GM12878 (cell line): ENCODE results near the gene MPIG6B. TPM values are rescaled to one million over a fixed set of nuclear protein-coding genes. Genes with fewer than 3 reads are reported as not detected.
A peak's percentile ranks its signal among the peaks of the same experiment; 100 is the strongest.

Experiments
- ATAC-seq: fragments of 200-7000 bp; cut with Tn5 transposase; 3 replicates; pipeline ENCODE4 v1.9.1; 2020; ENCODE audit warnings: mild to moderate bottlenecking, moderate library complexity
- BruUV-seq: library from RNA; stranded (reverse); fragments of 400-500 nt; replicated peaks from 2 replicates; lab custom pipeline; 2021; lab: Mats Ljungman, UMichigan
- CTCF ChIA-PET: fragments of 300-600 bp; sonication (Branson Sonifier 250); formaldehyde crosslinking; extraction: SDS; loops from one replicate; lab custom pipeline; 2021; ENCODE audit warnings: inconsistent platforms; lab: Yijun Ruan, JAX
- POLR2A ChIA-PET: fragments of 350-600 bp; formaldehyde crosslinking; extraction: SDS; loops from one replicate; lab custom pipeline; 2021; ENCODE audit warnings: inconsistent platforms; lab: Charles Lee
- RAD21 ChIA-PET: fragments of 300-600 bp; sonication (Branson Sonifier 250); formaldehyde crosslinking; loops from one replicate; lab custom pipeline; 2023; ENCODE audit warnings: antibody characterized with exemption; ENCODE audit not compliant: unreplicated experiment; lab: Charles Lee
- SMC1A ChIA-PET: fragments of 300-600 bp; sonication (Branson Sonifier 250); formaldehyde crosslinking; loops from one replicate; lab custom pipeline; 2023; ENCODE audit not compliant: unreplicated experiment, uncharacterized antibody; lab: Charles Lee
- DNase-seq: peaks from one replicate; pipeline ENCODE4 v3.0.0-alpha.2; 2011; ENCODE audit warnings: low read depth, low spot score
- FAIRE-seq: peaks from 3 replicates; lab custom pipeline; 2011; peaks lifted over from hg19 to GRCh38; lab: Jason Lieb, UNC
- H2AFZ ChIP-seq: 2 replicates; pipeline ENCODE4 v1.6.0; 2011; ENCODE audit warnings: low read depth, low read length, control low read depth; ENCODE audit not compliant: control insufficient read depth
- H3K27ac ChIP-seq: 2 replicates; pipeline ENCODE4 v1.5.1; 2011; ENCODE audit warnings: control low read depth; ENCODE audit not compliant: control insufficient read depth, insufficient read depth
- H3K27me3 ChIP-seq, 2 experiments: replicated peaks in 1 of 2; 2 replicates each; pipeline versions ENCODE4 v1.6.0 to v1.6.1; 2011; ENCODE audit warnings: low read length in 1 of 2; ENCODE audit not compliant: control insufficient read depth in 2 of 2, insufficient read depth in 2 of 2
- H3K36me3 ChIP-seq, 2 experiments: 2 replicates each; pipeline ENCODE4 v1.5.1; 2011; ENCODE audit warnings: low read length in 1 of 2; ENCODE audit not compliant: control insufficient read depth in 2 of 2, insufficient read depth in 2 of 2
- H3K4me1 ChIP-seq: 2 replicates; pipeline ENCODE4 v1.6.1; 2011; ENCODE audit warnings: mild to moderate bottlenecking, low read length, moderate library complexity, mixed read lengths; ENCODE audit not compliant: control insufficient read depth, insufficient read depth
- H3K4me2 ChIP-seq: 2 replicates; pipeline ENCODE4 v1.6.0; 2011; ENCODE audit warnings: control low read depth; ENCODE audit not compliant: control insufficient read depth, insufficient read depth
- H3K4me3 ChIP-seq: fragments of 200-600 bp; sonication (generic); 2 replicates; pipeline ENCODE4 v1.5.1; 2016
- H3K79me2 ChIP-seq: 2 replicates; pipeline ENCODE4 v1.6.0; 2011; ENCODE audit warnings: low read length; ENCODE audit not compliant: control insufficient read depth, insufficient read depth
- H3K9ac ChIP-seq: 2 replicates; pipeline ENCODE4 v1.8.0; 2011; ENCODE audit warnings: low read length, control low read depth, mixed read lengths; ENCODE audit not compliant: control insufficient read depth, insufficient read depth
- H3K9me3 ChIP-seq: replicated peaks from 3 replicates; pipeline ENCODE4 v1.5.1; 2011; ENCODE audit warnings: mild to moderate bottlenecking, low read length; ENCODE audit not compliant: control insufficient read depth, insufficient read depth
- H4K20me1 ChIP-seq: 2 replicates; pipeline ENCODE4 v1.6.0; 2011; ENCODE audit not compliant: control insufficient read depth, insufficient read depth
- BCL11A ChIP-seq: IDR thresholded peaks from 2 replicates; pipeline ENCODE4 v1.6.1; 2011; ENCODE audit warnings: low read depth, low read length
- BCL3 ChIP-seq: IDR thresholded peaks from 2 replicates; pipeline ENCODE4 v1.6.1; 2011; ENCODE audit warnings: borderline replicate concordance, low read depth, mild to moderate bottlenecking, moderate library complexity, low read length; ENCODE audit not compliant: insufficient read depth, poor library complexity, severe bottlenecking
- CUX1 ChIP-seq: IDR thresholded peaks from 2 replicates; pipeline ENCODE4 v1.6.1; 2012; ENCODE audit warnings: improper control_type of control experiment, low read depth, low read length; ENCODE audit not compliant: insufficient replicate concordance
- EGR1 ChIP-seq, 2 experiments: IDR thresholded peaks; 1 replicate in 1 of 2; 2 replicates in 1 of 2; pipeline ENCODE4 v1.6.1; 2011 to 2012; ENCODE audit warnings: low read depth in 2 of 2, low read length in 2 of 2, borderline replicate concordance in 1 of 2, mild to moderate bottlenecking in 1 of 2, moderate library complexity in 1 of 2
- HDGF ChIP-seq: fragments of 450-650 bp; IDR thresholded peaks from 2 replicates; pipeline ENCODE4 v1.6.1; 2016; ENCODE audit warnings: antibody characterized with exemption
- SMC3 ChIP-seq: IDR thresholded peaks from 2 replicates; pipeline ENCODE4 v1.6.1; 2011; ENCODE audit warnings: low read length, improper control_type of control experiment, borderline replicate concordance
- WGBS: methylation state at CpG from one replicate; pipeline ENCODE4 v1.1.6; 2016; ENCODE audit warnings: low lambda C conversion rate; ENCODE audit not compliant: insufficient replicate concordance, insufficient coverage; ENCODE audit errors: missing lambda C conversion rate; 5-methylcytosine and 5-hydroxymethylcytosine counted together
- in situ Hi-C: fragments of 300-500 bp; cut with MboI; formaldehyde crosslinking; loops from 9 replicates; pipeline ENCODE4 v1.14.3; 2018; ENCODE audit warnings: mixed read lengths
- intact Hi-C: fragments of 100-400 bp; cut with micrococcal nuclease; formaldehyde crosslinking; loops from one replicate; pipeline ENCODE4 v1.14.2; 2022; ENCODE audit not compliant: unreplicated experiment
- polyA plus RNA-seq, 11 experiments: library from polyadenylated mRNA; depleted of rRNA in 4 of 11; unstranded in 6 of 11; stranded (reverse) in 5 of 11; fragments of >200 nt; fragmentation: Nextera tagmentation in 4 of 11; fragmentation: Illumina TruSeq in 1 of 11; extraction: Ambion mirVana in 4 of 11; extraction: Trizol in 1 of 11; gene quantifications; 1 replicate in 1 of 11; 2 replicates in 10 of 11; pipeline versions ENCODE4 v1.2.1 to v1.2.3, GENCODE V29; 2011 to 2016; ENCODE audit warnings: inconsistent platforms in 2 of 11, missing spikeins in 2 of 11, low read depth in 1 of 11
- total RNA-seq, 4 experiments: library from RNA; depleted of rRNA in 3 of 4; stranded (reverse); fragments of >200 nt in 3 of 4; fragmentation: Illumina TruSeq in 1 of 4; extraction: Trizol in 1 of 4; gene quantifications; 2 replicates each; pipeline versions ENCODE4 v1.2.1 to v1.2.3, GENCODE V29; 2013 to 2021

The MPIG6B gene
- total and polyA plus RNA-seq, 10 of the 15 experiments (the other 5 are each of a cell fraction or from before 2014, with no cell fraction given), result not detected

GRCh38 chr6:31750411-31751022 lies 27.3 kb downstream of the MPIG6B start (continued):
- TF ChIP-seq EGR1 (IDR thresholded peaks at IDR 0.05; ENCODE audit: borderline replicate concordance in 1 of 2, low read depth in 2 of 2, low read length in 2 of 2), result no peak

- intact Hi-C loops (no loop called here), in situ Hi-C loops (no loop called here)
- Histone ChIP-seq H3K79me2 (no peaks in the 10 kb centered on the region), H3K27ac (no peak overlapping the region), H3K9ac (no peak overlapping the region), H4K20me1 (no peaks in the 10 kb centered on the region), H3K9me3 (no peaks in the 10 kb centered on the region), H3K4me3 (no peak overlapping the region), H2AFZ (no peak overlapping the region), H3K4me1 (no peaks in the 10 kb centered on the region), H3K36me3 (peaks cover 0 to 3% of the 10 kb centered on the region in 2 experiments; a peak in 1 of 4 replicates), H3K4me2 (no peak overlapping the region), H3K27me3 (no peaks in the 10 kb centered on the region)
- DNase-seq (no peak), ATAC-seq (no peak), FAIRE-seq (no peak)
- POLR2A ChIA-PET, result interaction anchor here (0.7 kb wide), 1 partner anchor 123 kb away, joined by 3 read pairs; no protein-coding TSS in a partner anchor
- SMC1A ChIA-PET, result interaction anchor here (1.1 kb wide), 1 partner anchor 30 kb away, joined by 3 read pairs; no protein-coding TSS in a partner anchor
- TF ChIP-seq CUX1 (no peak), SMC3 (no peak), BCL11A (no peak), HDGF (no peak), BCL3 (peak; percentile 74)
- CTCF ChIA-PET, result interaction anchor here (0.5 to 2.1 kb wide), 3 partner anchors 13 to 135 kb away, joined by 3 to 8 read pairs (median 5); partner anchors contain the start of gene MSH5
- RAD21 ChIA-PET, result no interaction called here
- no TSS peak for BruUV-seq
- WGBS, result 85% methylated on average over 8 of the region's 8 CpGs
Measured at GRCh38 chr6:31752739-31753319, 29.7 kb downstream of the MPIG6B start.
